Measurements from ENCODE around the gene MX2. TPM values are rescaled to one million over a fixed set of nuclear protein-coding genes. Genes with fewer than 3 reads are reported as not detected.

MX2 gene
- total and polyA plus RNA-seq, 10 of the 15 experiments (the other 5 are each of a cell fraction or from before 2014, with no cell fraction given): 10.5 to 167 (median 46.1) TPM

DNA sequence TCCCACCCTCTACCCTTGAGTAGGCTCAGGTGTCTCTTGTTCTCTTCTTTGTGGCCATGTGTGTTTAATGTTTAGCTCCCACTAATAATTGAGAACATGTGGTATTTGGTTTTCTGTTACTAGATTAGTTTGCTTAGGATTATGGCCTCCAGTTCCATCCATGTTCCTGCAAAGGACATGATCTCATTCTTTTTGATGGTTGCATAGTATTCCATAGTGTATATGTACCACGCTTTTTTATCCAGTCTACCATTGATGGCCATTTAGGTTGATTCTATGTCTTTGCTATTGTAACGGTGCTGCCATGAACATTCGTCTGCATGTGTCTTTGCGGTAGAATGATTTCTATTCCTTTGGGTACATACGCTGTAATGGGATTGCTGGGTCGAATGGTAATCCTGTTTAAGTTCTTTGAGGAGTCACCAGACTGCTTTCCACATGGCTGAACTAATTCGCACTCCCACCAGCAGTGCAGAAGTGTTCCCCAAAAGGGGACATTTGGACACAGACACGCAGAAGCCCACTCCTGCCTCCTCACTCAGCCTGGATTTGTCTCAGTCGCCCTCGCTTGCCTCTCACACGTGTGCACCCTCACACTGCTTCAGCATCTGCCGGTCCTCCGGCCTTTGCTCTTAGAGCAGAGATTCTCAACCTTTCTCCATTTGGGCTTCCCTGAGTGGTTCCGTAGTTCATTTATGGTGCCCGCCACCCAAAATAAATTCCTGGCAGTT, 3.7 kb downstream of the MX2 start:
- no TSS peak for BruUV-seq (replicated peaks)
- no peak for FAIRE-seq
- Histone ChIP-seq H3K36me3 (ENCODE audit: control insufficient read depth in 2 of 2, insufficient read depth in 2 of 2, low read length in 1 of 2) (no peaks in the 10 kb centered on the region), H3K4me1 (ENCODE audit: control insufficient read depth, insufficient read depth, low read length) (peaks cover 54% of the 10 kb centered on the region), H3K27ac (ENCODE audit: control insufficient read depth, insufficient read depth) (no peak overlapping the region), H3K27me3 (replicated peaks in 1 of 2; ENCODE audit: control insufficient read depth in 2 of 2, insufficient read depth in 2 of 2, low read length in 1 of 2) (no peaks in the 10 kb centered on the region), H3K4me2 (ENCODE audit: control insufficient read depth, insufficient read depth) (peak overlapping the region; percentile 99), H3K9me3 (replicated peaks; ENCODE audit: control insufficient read depth, insufficient read depth, low read length) (no peaks in the 10 kb centered on the region), H3K79me2 (ENCODE audit: control insufficient read depth, insufficient read depth, low read length) (peaks cover 63% of the 10 kb centered on the region), H3K9ac (ENCODE audit: control insufficient read depth, insufficient read depth, low read length) (no peak overlapping the region), H2AFZ (ENCODE audit: control insufficient read depth, low read depth, low read length) (no peak overlapping the region), H4K20me1 (ENCODE audit: control insufficient read depth, insufficient read depth) (no peaks in the 10 kb centered on the region), H3K4me3 (peak overlapping the region; percentile 78; the same call in 1 of the 2 replicates)
- no peak for DNase-seq (ENCODE audit: low read depth, low spot score)
- POLR2A ChIA-PET: interaction anchor here (0.6 to 1.1 kb wide), 2 partner anchors 54 to 60 kb away, joined by 4 read pairs; partner anchors contain the start of gene MX1
- CTCF ChIA-PET: interaction anchor here (3.4 kb wide), 1 partner anchor 46 kb away, joined by 16 read pairs; no protein-coding TSS in a partner anchor
- no peak for ATAC-seq
- TF ChIP-seq SMARCA5 (IDR thresholded peaks at IDR 0.05) (peak; percentile 69), CBX3 (IDR thresholded peaks at IDR 0.05; ENCODE audit: borderline replicate concordance, low read depth) (no peak)
- 99% methylated on average over 15 of the region's 15 CpGs for WGBS (ENCODE audit: insufficient coverage, insufficient replicate concordance, low lambda C conversion rate, missing lambda C conversion rate)
- intact Hi-C loops (cut with micrococcal nuclease; ENCODE audit: unreplicated experiment) (loop anchor here (10.0 kb wide), 3 partner anchors 499 to 859 kb away; no protein-coding TSS in a partner anchor), in situ Hi-C loops (cut with MboI) (no loop called here)
- RAD21 ChIA-PET (ENCODE audit: unreplicated experiment): interaction anchor here (5.3 to 7.7 kb wide), 3 partner anchors 46 to 82 kb away, joined by 34 to 42 read pairs (median 36); partner anchors contain the start of gene MX1
- SMC1A ChIA-PET (ENCODE audit: uncharacterized antibody, unreplicated experiment): no interaction called here

DNA sequence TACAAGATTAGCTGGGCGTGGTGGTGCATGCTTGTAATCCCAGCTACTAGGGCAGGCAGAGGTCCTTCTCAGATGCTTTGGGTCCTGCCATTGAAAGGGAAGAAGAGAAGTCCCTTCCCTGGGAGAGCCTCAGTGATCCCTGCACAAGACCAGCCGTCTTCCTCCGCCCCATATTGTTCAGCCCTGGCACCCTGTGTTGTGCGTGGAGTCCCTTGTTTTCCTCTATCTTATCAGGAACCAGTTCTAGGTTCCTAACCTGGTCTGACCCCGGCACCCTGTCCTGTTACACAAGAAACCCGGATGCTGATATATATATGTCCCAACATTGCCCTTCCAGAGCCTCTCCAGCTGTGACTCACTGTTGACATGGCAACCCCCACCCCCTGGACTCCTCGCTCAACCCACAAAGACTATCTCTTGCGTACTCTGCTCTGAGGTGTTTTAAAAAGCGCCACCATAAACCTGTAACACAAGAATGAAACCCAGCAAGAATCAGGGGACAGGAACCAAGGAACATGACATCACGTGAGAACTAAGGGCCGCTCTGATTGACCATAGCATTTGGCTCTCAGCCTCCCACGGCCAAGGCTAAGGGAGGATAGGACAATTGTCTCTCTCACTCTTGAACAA, 4.8 kb downstream of the MX2 start:
- SMC1A ChIA-PET (ENCODE audit: uncharacterized antibody, unreplicated experiment): interaction anchor here (1.1 to 8.3 kb wide), 7 partner anchors 10 to 115 kb away, joined by 3 to 67 read pairs (median 34); partner anchors contain the start of gene MX1
- peaks cover 74% of the 10 kb centered on the region for H3K79me2 ChIP-seq (ENCODE audit: control insufficient read depth, insufficient read depth, low read length)
- H3K4me1 ChIP-seq (ENCODE audit: control insufficient read depth, insufficient read depth, low read length): peaks cover 50% of the 10 kb centered on the region
- peak overlapping the region; percentile 98 for H3K27ac ChIP-seq (ENCODE audit: control insufficient read depth, insufficient read depth)
- peak; percentile 40 for ATAC-seq
- no peaks in the 10 kb centered on the region for H3K27me3 ChIP-seq (replicated peaks in 1 of 2; ENCODE audit: control insufficient read depth in 2 of 2, insufficient read depth in 2 of 2, low read length in 1 of 2)
- RAD21 ChIA-PET (ENCODE audit: unreplicated experiment): interaction anchor here (0.6 to 7.7 kb wide), 6 partner anchors 17 to 84 kb away, joined by 3 to 97 read pairs (median 20); partner anchors contain the start of gene MX1
- H4K20me1 ChIP-seq (ENCODE audit: control insufficient read depth, insufficient read depth): no peaks in the 10 kb centered on the region
- peak overlapping the region; percentile 99 for H3K4me2 ChIP-seq (ENCODE audit: control insufficient read depth, insufficient read depth)
- DNase-seq (ENCODE audit: low read depth, low spot score): peak; percentile 78
- BruUV-seq (replicated peaks): no TSS peak
- no peak for FAIRE-seq
- WGBS (ENCODE audit: insufficient coverage, insufficient replicate concordance, low lambda C conversion rate, missing lambda C conversion rate): 33% methylated on average over 12 of the region's 12 CpGs
- CTCF ChIA-PET: interaction anchor here (0.8 to 7.4 kb wide), 3 partner anchors 45 to 1256 kb away, joined by 3 to 99 read pairs (median 16); no protein-coding TSS in a partner anchor
- peak overlapping the region; percentile 78 for H3K4me3 ChIP-seq
- no peaks in the 10 kb centered on the region for H3K9me3 ChIP-seq (replicated peaks; ENCODE audit: control insufficient read depth, insufficient read depth, low read length)
- no peak overlapping the region for H2AFZ ChIP-seq (ENCODE audit: control insufficient read depth, low read depth, low read length)
- in situ Hi-C loops (cut with MboI) (no loop called here), intact Hi-C loops (cut with micrococcal nuclease; ENCODE audit: unreplicated experiment) (loop anchor here (10.0 kb wide), 3 partner anchors 498 to 858 kb away; no protein-coding TSS in a partner anchor)
- H3K9ac ChIP-seq (ENCODE audit: control insufficient read depth, insufficient read depth, low read length): peak overlapping the region; percentile 87
- H3K36me3 ChIP-seq (ENCODE audit: control insufficient read depth in 2 of 2, insufficient read depth in 2 of 2, low read length in 1 of 2): no peaks in the 10 kb centered on the region
- POLR2A ChIA-PET: interaction anchor here (0.6 to 4.6 kb wide), 5 partner anchors 53 to 304 kb away, joined by 4 to 80 read pairs (median 13); partner anchors contain the start of gene MX1
- TF ChIP-seq, protein P1, sequence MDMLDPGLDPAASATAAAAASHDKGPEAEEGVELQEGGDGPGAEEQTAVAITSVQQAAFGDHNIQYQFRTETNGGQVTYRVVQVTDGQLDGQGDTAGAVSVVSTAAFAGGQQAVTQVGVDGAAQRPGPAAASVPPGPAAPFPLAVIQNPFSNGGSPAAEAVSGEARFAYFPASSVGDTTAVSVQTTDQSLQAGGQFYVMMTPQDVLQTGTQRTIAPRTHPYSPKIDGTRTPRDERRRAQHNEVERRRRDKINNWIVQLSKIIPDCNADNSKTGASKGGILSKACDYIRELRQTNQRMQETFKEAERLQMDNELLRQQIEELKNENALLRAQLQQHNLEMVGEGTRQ (IDR thresholded peaks at IDR 0.05; ENCODE audit: borderline replicate concordance, low read depth, low read length): peak; percentile 33; the same call in 1 of the 2 replicates
- TF ChIP-seq YY1 (IDR thresholded peaks at IDR 0.05; ENCODE audit: low read depth, low read length): no peak
- no peak for TF ChIP-seq HDAC2 (IDR thresholded peaks at IDR 0.05)
- TF ChIP-seq, protein P2, sequence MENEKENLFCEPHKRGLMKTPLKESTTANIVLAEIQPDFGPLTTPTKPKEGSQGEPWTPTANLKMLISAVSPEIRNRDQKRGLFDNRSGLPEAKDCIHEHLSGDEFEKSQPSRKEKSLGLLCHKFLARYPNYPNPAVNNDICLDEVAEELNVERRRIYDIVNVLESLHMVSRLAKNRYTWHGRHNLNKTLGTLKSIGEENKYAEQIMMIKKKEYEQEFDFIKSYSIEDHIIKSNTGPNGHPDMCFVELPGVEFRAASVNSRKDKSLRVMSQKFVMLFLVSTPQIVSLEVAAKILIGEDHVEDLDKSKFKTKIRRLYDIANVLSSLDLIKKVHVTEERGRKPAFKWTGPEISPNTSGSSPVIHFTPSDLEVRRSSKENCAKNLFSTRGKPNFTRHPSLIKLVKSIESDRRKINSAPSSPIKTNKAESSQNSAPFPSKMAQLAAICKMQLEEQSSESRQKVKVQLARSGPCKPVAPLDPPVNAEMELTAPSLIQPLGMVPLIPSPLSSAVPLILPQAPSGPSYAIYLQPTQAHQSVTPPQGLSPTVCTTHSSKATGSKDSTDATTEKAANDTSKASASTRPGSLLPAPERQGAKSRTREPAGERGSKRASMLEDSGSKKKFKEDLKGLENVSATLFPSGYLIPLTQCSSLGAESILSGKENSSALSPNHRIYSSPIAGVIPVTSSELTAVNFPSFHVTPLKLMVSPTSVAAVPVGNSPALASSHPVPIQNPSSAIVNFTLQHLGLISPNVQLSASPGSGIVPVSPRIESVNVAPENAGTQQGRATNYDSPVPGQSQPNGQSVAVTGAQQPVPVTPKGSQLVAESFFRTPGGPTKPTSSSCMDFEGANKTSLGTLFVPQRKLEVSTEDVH (IDR thresholded peaks at IDR 0.05; ENCODE audit: low read depth, partially characterized antibody): no peak
- TF ChIP-seq, protein P3, sequence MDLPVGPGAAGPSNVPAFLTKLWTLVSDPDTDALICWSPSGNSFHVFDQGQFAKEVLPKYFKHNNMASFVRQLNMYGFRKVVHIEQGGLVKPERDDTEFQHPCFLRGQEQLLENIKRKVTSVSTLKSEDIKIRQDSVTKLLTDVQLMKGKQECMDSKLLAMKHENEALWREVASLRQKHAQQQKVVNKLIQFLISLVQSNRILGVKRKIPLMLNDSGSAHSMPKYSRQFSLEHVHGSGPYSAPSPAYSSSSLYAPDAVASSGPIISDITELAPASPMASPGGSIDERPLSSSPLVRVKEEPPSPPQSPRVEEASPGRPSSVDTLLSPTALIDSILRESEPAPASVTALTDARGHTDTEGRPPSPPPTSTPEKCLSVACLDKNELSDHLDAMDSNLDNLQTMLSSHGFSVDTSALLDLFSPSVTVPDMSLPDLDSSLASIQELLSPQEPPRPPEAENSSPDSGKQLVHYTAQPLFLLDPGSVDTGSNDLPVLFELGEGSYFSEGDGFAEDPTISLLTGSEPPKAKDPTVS (IDR thresholded peaks at IDR 0.05; ENCODE audit: low read depth, low read length): no peak
- TF ChIP-seq ESRRA (IDR thresholded peaks at IDR 0.05; ENCODE audit: low read length): no peak
- TF ChIP-seq RAD51 (IDR thresholded peaks at IDR 0.05): peak; percentile 77

Data from GM12878 (cell line).